ENCODE results near the gene SPRYD3.

SPRYD3 gene

DNA sequence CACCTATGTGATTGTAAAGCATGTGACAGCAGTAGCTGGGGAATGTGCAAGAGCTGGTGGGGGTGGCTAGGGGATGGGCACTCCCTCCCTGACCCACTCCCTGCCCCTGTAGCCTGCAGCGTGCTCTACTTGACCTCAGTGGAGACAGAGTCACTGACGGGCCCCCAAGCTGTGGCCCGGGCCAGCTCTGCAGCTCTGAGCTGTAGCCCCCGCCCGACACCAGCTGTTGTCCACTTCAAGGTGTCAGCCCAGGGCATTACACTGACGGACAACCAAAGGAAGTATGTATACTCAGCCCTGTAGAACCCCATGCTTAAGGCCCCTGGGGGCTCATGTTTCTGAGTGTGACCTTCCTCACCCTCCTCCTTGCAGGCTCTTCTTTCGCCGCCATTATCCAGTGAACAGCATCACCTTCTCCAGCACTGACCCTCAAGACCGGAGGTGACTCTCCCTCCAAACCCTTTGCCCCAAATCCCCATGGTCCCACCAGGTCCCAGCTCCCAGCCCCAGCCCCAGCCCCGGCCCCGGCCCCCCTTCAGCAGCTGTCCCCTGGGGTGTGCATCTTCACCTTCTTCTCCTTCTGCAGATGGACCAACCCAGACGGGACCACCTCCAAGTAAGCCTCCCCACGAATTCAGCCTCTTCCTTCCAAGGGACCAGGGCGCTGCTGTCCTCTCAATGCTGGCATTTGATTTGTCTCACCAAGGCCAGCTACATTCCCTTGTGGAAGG lies 16.0 kb downstream of the SPRYD3 start:
- DNase-seq (ENCODE audit: low read depth) = no peak

DNA sequence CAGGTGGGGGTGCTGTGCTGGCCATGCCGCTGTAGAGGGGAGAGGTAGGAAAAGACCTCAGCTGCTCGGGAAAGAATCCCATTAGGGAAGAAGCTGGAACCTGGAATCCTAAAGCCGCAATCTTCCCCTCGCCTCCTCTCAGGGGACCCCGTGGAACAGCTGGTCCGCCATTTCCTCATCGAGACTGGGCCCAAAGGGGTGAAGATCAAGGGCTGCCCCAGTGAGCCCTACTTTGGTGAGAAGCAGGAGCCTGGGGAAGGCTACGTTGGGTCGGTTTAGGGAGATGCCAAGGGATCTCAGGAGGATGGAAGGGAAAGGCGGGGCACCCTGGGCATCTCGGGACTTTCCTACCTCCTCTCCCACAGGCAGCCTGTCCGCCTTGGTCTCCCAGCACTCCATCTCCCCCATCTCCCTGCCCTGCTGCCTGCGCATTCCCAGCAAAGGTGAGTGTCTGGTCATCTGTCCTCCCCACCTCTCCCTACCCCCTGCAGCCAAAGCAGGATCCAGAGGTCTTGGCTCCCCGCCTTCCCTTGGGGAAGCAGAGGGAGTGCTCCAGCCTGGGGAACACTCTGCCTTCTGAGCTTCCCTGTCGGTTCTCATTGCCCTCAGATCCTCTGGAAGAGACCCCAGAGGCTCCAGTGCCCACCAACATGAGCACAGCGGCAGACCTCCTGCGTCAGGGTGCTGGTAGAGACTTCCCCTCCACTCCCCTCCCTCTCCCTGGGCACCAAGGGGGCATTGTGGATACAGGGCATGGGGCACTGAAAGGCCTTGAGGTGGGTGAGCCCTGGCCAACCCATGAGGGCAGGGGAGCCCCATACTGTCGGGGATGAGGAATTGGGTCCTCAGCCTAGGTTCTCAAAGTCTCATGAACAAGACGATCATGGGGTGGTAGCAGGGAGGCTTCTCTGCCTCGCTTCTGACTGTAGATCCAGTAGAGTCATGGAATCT lies 16.9 kb downstream of the SPRYD3 start:
- no peak for DNase-seq (ENCODE audit: low read depth)

DNA sequence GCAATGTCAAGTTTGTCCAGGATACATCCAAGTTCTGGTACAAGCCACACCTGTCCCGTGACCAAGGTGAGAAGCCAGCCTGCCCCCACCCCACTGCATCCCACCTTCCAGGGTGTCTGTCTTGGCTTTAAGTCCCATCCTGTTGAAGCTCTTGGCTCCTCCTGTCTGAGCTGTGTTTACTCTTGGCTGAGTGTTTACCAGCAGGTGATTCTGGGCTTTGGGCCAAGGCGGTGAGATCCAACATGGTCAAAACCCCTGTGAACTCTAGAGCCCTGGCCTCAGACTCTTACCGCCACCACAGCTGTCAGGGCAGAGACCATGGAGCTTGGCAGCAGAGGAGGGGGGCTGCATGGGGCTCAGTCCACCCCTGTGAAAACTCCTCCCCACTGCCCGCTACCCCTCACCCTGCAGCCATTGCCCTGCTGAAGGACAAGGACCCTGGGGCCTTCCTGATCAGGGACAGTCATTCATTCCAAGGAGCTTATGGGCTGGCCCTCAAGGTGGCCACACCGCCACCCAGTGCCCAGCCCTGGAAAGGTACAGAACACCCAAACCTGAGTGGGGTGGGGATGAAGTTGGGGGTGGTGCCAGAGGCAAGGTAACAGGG lies 17.7 kb downstream of the SPRYD3 start:
- no peak for DNase-seq (ENCODE audit: low read depth)

DNA sequence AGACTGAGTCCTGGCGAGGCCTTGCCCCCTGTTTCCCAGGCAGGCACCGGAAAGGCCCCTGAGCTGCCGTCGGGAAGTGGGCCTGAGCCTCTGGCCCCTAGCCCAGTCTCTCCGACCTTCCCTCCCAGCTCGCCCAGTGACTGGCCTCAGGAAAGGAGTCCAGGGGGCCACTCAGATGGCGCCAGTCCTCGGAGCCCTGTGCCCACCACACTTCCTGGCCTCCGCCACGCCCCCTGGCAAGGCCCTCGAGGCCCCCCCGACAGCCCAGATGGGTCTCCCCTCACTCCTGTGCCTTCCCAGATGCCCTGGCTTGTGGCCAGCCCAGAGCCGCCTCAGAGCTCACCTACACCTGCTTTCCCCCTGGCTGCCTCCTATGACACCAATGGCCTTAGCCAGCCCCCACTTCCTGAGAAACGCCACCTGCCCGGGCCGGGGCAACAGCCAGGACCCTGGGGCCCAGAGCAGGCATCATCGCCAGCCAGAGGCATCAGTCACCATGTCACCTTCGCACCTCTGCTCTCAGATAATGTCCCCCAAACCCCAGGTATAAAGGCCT lies 18.4 kb downstream of the SPRYD3 start:
- DNase-seq (ENCODE audit: low read depth) = no peak

DNA sequence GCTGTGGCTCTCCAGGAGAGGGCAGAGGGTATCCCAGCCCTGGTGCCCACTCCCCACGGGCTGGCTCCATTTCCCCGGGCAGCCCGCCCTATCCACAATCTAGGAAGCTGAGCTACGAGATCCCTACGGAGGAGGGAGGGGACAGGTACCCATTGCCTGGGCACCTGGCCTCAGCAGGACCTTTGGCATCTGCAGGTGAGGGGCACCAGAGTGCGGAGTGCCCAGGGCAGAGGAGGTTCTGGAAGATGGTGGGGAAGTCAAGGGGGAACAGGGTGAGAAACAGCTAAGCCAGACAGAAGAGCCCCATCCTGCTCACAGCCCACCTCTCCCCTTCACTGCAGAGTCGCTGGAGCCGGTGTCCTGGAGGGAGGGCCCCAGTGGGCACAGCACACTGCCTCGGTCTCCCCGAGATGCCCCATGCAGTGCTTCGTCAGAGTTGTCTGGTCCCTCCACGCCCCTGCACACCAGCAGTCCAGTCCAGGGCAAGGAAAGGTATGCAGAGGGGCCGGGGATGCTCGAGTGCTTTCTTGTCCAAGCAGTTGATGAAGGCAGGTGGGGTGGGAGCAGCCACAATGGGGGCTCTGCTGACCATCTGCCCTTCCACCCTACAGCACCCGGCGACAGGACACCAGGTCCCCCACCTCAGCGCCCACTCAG lies 19.0 kb downstream of the SPRYD3 start:
- DNase-seq (ENCODE audit: low read depth) = no peak

DNA sequence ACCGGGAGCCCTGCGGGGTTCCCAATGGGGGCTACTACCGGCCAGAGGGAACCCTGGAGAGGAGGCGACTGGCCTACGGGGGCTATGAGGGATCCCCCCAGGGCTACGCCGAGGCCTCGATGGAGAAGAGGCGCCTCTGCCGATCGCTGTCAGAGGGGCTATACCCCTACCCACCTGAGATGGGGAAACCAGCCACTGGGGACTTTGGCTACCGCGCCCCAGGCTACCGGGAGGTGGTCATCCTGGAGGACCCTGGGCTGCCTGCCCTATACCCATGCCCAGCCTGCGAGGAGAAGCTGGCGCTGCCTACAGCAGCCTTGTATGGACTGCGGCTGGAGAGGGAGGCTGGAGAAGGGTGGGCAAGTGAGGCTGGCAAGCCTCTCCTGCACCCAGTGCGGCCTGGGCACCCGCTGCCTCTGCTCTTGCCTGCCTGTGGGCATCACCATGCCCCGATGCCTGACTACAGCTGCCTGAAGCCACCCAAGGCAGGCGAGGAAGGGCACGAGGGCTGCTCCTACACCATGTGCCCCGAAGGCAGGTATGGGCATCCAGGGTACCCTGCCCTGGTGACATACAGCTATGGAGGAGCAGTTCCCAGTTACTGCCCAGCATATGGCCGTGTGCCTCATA lies 19.6 kb downstream of the SPRYD3 start:
- DNase-seq (ENCODE audit: low read depth) = no peak

DNA sequence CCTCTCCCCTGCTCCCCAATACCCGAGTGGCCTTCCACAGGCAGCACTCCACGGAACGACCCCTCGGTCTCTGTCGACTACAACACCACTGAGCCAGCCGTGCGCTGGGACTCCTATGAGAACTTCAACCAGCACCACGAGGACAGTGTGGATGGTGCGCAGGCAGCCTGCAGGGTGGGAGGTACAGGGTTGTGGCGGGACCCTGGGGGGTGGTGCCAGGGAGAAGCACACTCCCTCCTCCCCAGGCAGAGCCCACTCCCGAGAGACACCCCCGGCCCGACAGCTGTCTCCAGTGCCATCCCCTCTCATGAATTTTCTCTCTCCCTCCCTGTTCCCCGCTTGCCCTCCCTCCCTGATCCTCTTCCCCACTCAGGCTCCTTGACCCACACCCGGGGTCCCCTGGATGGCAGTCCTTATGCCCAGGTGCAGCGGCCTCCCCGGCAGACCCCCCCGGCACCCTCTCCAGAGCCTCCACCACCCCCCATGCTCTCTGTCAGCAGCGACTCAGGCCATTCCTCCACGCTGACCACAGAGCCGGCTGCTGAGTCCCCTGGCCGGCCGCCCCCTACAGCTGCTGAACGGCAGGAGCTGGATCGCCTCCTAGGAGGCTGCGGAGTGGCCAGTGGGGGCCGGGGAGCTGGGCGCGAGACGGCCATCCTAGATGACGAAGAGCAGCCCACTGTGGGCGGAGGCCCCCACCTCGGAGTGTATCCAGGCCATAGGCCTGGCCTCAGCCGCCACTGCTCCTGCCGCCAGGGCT lies 20.3 kb downstream of the SPRYD3 start:
- no peak for DNase-seq (ENCODE audit: low read depth)

DNA sequence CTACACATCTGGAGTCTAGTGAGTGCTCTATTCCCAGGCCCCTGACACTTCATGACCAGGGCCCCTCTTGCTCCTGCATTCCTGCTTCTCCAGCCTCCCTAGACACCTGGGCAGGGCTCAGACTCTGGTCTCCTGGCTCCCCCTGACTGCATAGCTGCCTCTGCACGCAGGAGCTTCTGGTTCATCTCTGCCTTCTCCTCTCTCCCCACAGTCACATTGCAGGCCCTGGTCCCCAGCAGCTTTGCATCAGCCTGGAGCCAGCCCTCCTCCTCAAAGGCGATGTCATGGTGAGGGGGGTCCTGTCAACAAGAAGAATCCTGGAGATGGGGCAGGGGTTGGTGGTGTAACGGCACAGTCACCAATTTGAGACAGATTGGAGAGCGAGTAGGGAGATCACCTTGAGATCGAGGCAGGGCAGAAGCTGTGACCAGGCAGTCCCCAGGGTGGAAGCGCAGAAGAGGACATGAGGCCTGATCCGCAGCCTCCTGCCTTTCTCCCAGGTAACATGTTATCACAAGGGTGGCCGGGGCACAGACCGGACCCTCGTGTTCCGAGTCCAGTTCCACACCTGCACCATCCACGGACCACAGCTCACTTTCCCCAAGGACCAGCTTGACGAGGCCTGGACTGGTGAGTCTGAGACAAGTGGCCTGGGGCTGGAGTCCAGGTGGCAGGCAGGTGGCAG lies 21.2 kb downstream of the SPRYD3 start:
- no peak for DNase-seq (ENCODE audit: low read depth)

DNA sequence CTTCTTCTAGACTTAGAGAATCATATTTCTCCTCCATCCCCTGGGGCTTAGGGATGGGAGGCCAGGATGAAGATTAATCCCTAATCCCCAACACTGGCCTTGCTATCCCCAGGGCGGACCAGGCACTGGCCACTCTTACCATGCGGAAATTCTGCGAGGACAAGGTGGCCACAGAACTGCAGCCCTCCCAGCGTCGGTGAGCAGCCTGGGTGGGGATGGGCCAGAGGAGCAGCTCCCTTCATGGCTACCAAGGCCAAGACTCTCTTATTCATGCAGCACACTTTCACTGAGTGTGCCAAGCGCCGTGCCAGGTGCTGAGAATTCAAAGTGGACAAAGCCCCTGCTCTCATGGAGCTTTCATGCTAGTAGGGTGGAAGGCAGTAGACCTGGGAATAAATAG lies 22.3 kb downstream of the SPRYD3 start:
- no peak for DNase-seq (ENCODE audit: low read depth)

DNA sequence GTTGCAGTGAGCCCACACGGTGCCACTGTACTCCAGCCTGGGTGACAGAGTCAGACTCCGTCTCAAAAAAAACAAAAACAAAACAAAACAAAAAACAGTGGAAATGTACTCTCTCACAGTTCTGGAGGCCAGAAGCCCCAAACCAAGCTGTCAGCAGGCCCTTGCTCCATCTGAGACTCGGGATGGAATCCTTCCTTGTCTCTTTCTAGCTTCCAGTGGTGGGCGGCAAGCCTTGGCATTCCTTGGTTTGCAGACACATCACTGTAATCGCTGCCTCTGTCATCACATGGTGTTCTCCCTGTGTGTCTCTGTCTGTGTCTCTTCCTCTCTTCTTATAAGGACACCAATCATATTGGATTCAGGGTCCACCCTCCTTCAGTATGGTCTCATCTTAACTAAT lies 22.9 kb downstream of the SPRYD3 start:
- DNase-seq (ENCODE audit: low read depth) = no peak

DNA sequence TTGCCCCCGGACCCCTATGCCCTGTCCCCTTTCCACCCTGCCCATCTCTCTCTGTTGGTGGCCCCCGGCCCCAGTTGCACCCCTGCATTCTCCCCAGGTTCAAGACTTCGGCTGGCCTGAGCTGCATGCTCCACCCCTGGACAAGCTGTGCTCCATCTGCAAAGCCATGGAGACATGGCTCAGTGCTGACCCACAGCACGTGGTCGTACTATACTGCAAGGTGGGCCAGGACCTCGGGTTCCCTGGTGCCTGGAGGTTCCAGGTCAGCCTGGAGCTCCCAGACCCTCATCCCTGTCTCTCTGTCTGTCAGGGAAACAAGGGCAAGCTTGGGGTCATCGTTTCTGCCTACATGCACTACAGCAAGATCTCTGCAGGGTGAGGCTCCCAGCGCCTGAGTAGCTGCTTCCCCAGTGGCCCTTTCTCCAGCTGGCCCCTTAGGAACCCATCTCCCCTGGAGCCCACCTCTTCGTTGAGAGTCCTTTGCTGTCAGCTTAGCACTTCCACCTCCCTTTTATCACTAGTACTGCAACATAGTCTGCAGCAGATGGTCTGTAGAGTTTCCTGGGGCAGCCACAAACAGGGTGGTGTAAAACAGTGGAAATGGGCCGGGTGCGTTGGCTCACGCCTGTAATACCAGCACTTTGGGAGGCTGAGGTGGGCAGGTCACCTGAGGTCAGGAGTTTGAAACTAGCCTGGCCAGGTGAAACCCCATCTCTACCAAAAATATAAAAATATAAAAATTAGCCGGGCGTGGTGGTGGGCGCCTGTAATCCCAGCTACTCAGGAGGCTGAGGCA lies 23.5 kb downstream of the SPRYD3 start:
- no peak for DNase-seq (ENCODE audit: low read depth)

DNA sequence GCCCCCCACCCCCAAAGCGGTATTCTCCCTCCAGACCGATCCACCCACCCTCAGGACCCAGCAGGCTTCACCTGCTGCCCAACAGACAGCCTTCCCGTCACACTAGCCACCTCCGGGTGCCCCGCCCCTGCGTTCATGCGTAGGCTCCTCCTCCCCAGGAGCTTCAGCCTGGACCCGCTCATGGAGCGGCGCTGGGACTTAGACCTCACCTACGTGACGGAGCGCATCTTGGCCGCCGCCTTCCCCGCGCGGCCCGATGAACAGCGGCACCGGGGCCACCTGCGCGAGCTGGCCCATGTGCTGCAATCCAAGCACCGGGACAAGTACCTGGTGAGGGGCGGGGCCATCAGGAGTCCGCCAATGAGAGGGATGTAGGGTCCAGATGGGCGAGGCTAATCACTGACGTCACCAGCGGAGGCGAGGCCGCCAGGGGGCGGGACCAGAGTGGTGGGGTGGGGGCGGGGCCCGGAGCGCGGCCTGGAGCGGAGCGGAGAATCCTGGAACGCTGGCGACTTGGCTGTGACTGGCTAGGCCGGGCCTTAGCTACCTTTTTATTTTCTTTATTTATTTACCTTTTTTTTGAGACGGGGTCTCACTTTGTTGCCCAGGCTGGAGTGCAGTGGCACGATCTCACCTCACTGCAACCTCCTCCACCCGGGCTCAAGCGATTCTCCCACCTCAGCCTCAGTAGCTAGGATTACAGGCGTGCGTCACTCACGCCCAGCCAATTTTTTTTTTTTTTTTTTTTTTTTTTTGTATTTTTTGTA lies 24.9 kb downstream of the SPRYD3 start:
- peak; percentile 87 for DNase-seq (ENCODE audit: low read depth)

DNA sequence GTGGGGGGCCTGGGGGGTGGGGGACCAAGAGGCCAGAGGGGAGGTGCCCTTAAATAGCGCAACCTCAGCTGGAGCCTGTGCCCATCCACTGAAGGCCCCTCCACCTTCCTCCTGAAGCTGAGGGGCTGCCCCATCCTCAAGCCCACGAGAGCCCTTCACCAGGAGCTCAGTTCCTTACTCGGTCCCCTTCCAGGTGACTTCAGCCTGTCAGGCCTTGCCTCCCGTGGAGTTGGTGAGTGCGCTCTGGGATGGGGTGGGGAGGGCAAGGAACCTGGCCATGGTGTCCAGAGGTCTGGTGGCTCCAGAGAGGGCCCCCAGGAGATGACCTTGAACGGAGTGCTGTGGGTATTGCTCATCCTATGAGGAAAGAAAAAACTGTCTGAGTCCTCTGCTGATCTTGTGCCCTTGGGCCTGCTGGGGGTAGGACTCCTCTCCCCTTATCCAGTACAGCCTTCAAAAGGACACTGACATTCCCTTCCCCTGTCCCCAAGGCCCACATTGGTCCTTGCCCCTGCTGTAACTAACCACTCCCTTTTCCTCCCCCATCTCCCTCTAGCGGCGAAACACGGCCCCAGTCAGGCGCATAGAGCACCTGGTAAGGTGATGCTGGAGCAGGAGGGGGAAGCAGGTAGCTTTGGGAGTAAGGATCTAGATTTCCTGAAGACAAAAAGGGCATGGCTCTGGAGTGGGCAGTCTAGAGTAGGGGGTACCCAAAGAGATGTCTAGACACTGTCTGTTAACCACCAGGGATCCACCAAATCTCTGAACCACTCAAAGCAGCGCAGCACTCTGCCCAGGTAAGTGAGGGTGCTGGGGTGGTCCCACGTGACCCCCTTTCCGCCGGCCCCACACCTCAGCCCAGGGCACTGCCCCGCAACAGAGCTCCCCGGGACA lies 25.7 kb downstream of the SPRYD3 start:
- DNase-seq (ENCODE audit: low read depth) = peak; percentile 23

DNA sequence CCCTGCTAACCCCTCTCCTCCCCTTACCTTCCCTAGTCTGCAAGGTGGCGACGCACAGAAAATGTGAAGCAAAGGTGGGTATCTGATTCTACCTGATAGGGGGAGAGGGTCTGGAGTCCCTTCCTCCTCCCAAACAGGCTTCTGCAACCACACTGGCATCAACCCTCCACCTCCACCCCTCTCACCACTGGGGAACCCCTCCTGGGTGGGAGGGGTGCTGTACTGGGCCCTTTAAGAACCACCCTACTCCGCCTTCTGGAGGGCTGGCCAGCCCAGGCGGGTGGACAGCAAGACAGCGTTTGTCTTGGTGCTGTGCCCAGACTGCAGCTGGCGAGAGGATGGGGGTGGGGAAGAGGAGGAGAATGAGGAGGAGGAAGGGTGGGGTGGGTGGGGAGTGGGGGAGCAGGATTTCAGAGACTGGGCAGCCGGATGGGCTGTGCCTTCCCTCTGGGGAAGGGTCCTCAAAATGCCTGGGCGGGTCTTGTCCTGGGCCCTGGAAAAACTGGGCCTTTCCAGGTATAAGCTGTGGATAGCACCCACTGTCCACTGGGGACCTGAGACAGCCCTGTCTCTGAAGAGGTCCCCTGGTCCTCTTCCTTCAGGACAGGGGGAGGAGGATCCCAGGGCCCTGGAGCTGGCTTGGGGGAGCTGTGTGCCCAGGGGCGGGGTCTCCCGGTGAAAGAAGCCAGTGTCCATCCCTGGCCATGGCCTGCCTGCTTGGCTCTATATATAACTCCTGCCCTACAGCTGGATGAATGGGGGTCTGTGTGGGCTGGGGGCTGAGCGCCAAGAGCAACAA lies 26.6 kb downstream of the SPRYD3 start:
- no peak for DNase-seq (ENCODE audit: low read depth)

DNA sequence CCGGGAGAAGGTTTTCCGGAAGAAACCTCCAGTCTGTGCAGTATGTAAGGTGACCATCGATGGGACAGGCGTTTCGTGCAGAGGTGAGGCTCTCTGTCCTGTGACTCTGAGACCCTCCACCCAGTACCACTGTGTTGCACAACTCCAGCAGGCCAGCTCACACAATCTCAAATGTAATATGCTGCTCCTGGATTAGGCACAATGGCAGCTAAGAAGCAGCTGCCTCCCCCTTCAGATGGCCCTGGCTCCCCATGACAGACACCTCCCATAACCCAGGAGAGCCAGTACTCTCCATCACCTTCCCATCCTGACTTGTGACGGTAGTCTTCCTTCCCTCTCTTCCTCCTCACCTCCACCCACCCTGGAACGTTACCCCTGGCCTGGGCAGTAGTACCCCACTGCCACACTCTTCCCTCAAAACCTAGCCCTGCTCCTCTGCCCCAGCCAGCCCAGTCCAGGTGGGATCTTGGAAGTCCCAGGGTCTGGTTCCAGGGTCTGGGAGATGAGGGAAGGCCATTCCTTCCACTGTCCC lies 27.2 kb downstream of the SPRYD3 start:
- no peak for DNase-seq (ENCODE audit: low read depth)

All from activated T-cell treated with anti-CD3 and anti-CD28 coated beads for 48 hours (primary cell).